GM18951 (cell line): ENCODE results near the gene LTBP3.

Experiments
- POLR2A ChIP-seq: IDR thresholded peaks from 4 replicates; pipeline ENCODE4 v1.6.1; 2011; ENCODE audit warnings: mild to moderate bottlenecking; ENCODE audit not compliant: insufficient read length, insufficient read depth; ENCODE audit errors: extremely low read depth
- in situ Hi-C: fragments of 300-500 bp; cut with MboI; formaldehyde crosslinking; loops from one replicate; pipeline ENCODE4 v1.12.0; 2022; ENCODE audit warnings: low sequenced_read_pairs, mixed read lengths, inconsistent platforms; ENCODE audit not compliant: unreplicated experiment

LTBP3 gene

GRCh38 chr11:65591939-65592857 is 34.0 kb upstream of the LTBP3 start:
- TF ChIP-seq POLR2A = no peak
- in situ Hi-C loops = no loop called here

DNA sequence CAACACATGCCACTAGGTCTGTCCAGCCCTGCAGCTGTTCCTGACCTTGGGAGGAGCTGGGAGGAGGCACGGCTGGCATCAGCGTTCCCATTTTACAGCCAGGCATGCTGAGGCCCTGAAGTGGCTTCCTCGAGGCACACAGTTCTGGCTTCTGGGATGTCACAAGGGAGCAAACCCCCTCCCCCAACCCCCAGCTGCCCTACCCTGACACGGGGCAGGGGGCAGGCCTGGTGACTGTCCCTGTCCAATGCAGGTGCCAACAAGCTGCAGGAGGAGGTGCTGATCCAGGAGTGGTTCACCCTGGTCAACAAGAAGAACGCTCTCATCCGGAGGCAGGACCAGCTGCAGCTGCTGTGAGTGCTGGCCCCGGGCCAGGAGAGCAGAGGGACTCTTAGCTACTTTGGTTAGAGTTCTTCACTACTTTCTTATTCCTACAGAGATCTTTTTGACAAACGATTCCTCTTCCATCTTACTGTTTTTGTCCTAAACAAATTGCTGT is 32.1 kb upstream of the LTBP3 start:
- TF ChIP-seq POLR2A = no peak
- in situ Hi-C loops = no loop called here

- in situ Hi-C loops = no loop called here
- no peak for TF ChIP-seq POLR2A
Measured at GRCh38 chr11:65589444-65590239, 31.5 kb upstream of the LTBP3 start.

GRCh38 chr11:65588199-65589054 is 30.3 kb upstream of the LTBP3 start:
- peak; percentile 45 for TF ChIP-seq POLR2A
- in situ Hi-C loops = no loop called here

GRCh38 chr11:65586676-65587075 is 28.5 kb upstream of the LTBP3 start:
- in situ Hi-C loops = no loop called here
- no peak for TF ChIP-seq POLR2A

DNA sequence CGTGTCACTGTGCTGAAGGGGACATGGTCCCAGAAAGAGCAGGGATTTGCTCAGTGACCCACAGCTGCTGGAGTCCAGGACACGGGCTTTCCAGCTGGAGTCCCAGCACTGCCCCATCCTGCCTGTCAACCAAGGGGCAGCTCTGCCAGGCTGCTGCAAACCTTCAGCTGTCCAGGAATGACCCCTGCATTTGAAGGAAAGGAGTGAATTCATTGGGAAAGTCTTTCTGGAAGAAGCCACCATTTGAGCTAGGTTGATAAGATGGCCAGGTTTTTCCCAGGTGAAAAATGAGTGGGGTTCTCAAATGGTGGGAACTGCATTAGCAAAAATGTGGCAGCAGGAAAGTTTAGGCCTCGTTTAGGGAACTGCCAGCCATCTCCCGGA is 28.1 kb upstream of the LTBP3 start:
- in situ Hi-C loops = no loop called here
- no peak for TF ChIP-seq POLR2A

DNA sequence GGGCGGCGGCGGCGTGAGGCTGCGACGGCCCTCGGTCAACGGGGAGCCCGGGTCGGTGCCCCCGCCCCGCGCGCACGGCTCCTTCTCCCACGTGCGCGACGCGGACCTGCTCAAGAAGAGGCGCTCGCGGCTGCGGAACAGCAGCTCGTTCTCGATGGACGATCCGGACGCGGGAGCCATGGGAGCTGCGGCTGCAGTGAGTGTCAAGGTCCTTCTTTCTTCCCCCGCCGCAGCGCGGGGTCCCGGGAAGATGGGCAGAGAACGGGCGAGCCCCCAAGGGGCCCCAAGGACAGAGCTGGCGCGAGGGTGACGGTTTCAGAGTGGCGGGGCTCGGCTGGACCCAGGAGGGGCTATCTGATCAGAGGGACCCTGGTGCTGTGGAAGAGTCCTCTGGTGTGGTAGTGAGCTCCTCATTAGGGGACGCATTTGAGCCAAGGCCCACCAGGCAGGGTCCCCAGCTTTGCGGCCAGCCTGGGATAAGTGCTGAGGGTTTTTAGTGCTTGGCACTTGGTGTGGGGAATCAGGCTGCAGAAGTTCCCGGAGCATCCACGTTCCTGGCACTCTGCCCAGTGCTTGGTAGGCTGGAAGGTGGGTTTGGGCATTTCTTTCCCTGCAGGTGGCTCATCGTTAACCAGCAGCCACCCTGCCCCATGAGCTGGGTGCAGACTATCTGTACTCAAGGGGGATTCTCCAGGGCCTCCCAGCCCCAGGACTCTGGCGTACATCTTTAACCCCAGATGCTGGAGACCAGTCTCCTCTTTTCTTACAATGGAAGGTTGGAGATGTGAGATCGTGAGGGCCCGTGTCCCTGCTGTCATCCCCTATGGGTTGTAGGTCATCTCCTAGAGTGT is 27.5 kb upstream of the LTBP3 start:
- no peak for TF ChIP-seq POLR2A
- in situ Hi-C loops = no loop called here

GRCh38 chr11:65584723-65585171 is 26.6 kb upstream of the LTBP3 start:
- in situ Hi-C loops = no loop called here
- TF ChIP-seq POLR2A = no peak

DNA sequence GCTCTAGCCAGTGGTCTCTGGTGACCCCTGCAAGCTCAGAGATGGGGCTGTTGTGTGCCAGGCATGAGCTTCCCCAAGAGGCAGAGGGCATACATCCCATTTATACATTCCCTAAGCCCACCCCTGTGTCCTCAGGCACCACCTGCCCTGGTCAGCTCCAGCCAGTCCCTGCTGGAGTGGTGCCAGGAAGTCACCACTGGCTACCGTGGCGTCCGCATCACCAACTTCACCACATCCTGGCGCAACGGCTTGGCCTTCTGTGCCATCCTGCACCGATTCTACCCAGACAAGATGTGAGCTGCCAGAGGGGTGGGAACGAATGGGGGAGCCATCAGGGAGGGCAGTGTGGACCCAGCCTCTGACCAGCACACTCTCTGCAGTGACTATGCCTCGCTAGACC is 25.9 kb upstream of the LTBP3 start:
- no peak for TF ChIP-seq POLR2A
- in situ Hi-C loops = no loop called here

DNA sequence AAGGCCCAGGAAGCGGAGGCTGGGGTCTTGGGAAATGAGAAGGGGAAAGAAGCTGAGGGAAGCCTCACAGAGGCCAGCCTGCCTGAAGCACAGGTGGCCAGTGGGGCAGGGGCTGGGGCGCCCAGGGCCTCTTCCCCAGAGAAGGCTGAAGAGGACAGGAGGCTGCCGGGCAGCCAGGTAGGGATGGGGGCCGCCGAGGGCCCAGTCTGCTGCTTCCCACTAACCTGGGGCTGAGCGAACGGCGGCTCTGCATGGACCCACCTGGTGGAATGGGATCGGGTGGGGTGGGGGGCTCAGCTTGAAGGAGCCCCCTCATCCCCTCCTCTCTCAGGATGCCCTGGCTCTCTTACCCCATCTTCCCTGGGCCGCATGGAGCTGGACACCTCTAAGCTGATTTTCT is 25.4 kb upstream of the LTBP3 start:
- no peak for TF ChIP-seq POLR2A

DNA sequence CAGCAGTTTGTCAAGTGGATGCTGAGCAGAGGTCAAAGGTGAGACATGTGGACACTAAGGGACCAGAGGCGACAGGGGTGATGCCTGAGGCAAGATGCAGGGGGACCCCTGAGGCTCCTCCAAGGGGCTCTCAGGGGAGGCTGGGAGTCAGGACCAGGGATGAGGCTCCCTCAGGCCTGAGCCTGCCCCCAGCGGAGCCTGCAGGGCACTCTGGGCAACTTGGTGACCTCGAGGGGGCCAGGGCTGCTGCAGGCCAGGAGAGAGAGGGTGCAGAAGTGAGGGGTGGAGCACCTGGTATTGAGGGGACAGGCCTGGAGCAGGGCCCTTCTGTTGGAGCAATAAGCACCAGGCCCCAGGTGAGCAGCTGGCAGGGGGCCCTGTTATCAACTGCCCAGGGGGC is 23.8 kb upstream of the LTBP3 start:
- no peak for TF ChIP-seq POLR2A
- in situ Hi-C loops = no loop called here

More for the DNA sequence above, 25.4 kb upstream of the LTBP3 start:
- in situ Hi-C loops = no loop called here

GRCh38 chr11:65580756-65581155 is 22.6 kb upstream of the LTBP3 start:
- TF ChIP-seq POLR2A = no peak
- in situ Hi-C loops = no loop called here
